Lower lobe of right lung (tissue), 2 donors: ENCODE data around the gene FBXO10. TPM values are rescaled to one million over a fixed set of nuclear protein-coding genes. Genes with fewer than 3 reads are reported as not detected.

Experiments
- ATAC-seq, 2 donors: fragments of 200-7000 bp; cut with Tn5 transposase; one replicate each; pipeline ENCODE4 v1.9.1; 2020 to 2022; ENCODE audit warnings: mild to moderate bottlenecking in 2 of 2, moderate library complexity in 2 of 2
- DNase-seq: peaks from one replicate; pipeline ENCODE4 v3.0.0-alpha.2; 2020
- H3K27ac ChIP-seq: fragments of 200-600 bp; one replicate; pipeline ENCODE4 v1.8.0; 2022
- H3K27me3 ChIP-seq: fragments of 200-600 bp; one replicate; pipeline ENCODE4 v1.8.0; 2022; ENCODE audit warnings: low read depth
- H3K36me3 ChIP-seq: fragments of 200-600 bp; one replicate; pipeline ENCODE4 v1.8.0; 2022; ENCODE audit warnings: mild to moderate bottlenecking
- H3K4me1 ChIP-seq: fragments of 200-600 bp; one replicate; pipeline ENCODE4 v1.8.0; 2022
- H3K4me3 ChIP-seq: fragments of 200-600 bp; one replicate; pipeline ENCODE4 v1.8.0; 2022; ENCODE audit warnings: mild to moderate bottlenecking
- H3K9me3 ChIP-seq: fragments of 200-600 bp; one replicate; pipeline ENCODE4 v1.8.0; 2022
- CTCF ChIP-seq: fragments of 200-600 bp; IDR thresholded peaks from one replicate; pipeline ENCODE4 v1.8.0; 2022; ENCODE audit warnings: antibody characterized with exemption, mild to moderate bottlenecking
- intact Hi-C: fragments of 100-400 bp; cut with DNase I; formaldehyde crosslinking; loops from one replicate; pipeline ENCODE4 v1.11.0; 2022
- total RNA-seq: library from RNA; stranded (reverse); fragmentation: NEBNext Ultra II Directional; extraction: Animal tissue kit (Norgen Biotek cat#: 25700); gene quantifications from one replicate; pipeline ENCODE4 v1.2.1, GENCODE V29; 2021
- donor health status: DM: no; HTN: yes; CAD: no; lungs with severe emphysema.

Gene FBXO10
- total RNA-seq, 1 donor from 2014 or later = 10.2 TPM

- intact Hi-C loops = no loop called here
- H3K9me3 ChIP-seq = no peaks in the 10 kb centered on the region
- TF ChIP-seq CTCF = no peak
- H3K4me3 ChIP-seq = no peak overlapping the region
- ATAC-seq = no peak
- DNase-seq = no peak
- H3K36me3 ChIP-seq = no peaks in the 10 kb centered on the region
- H3K4me1 ChIP-seq = no peaks in the 10 kb centered on the region
- H3K27ac ChIP-seq = no peak overlapping the region
- no peaks in the 10 kb centered on the region for H3K27me3 ChIP-seq
These were observed 46.3 kb upstream of the FBXO10 start for GRCh38 chr9:37622462-37622861.

- intact Hi-C loops = no loop called here
- Histone ChIP-seq H3K27me3 (no peaks in the 10 kb centered on the region), H3K9me3 (no peaks in the 10 kb centered on the region), H3K27ac (no peak overlapping the region), H3K36me3 (no peaks in the 10 kb centered on the region), H3K4me1 (no peaks in the 10 kb centered on the region), H3K4me3 (no peak overlapping the region)
- ATAC-seq = no peak
- no peak for TF ChIP-seq CTCF
- DNase-seq = no peak
These were observed 45.3 kb upstream of the FBXO10 start for GRCh38 chr9:37621273-37622121.

- Histone ChIP-seq H3K4me1 (no peaks in the 10 kb centered on the region), H3K4me3 (no peak overlapping the region), H3K36me3 (no peaks in the 10 kb centered on the region), H3K27ac (no peak overlapping the region), H3K27me3 (no peaks in the 10 kb centered on the region), H3K9me3 (no peaks in the 10 kb centered on the region)
- intact Hi-C loops = no loop called here
- DNase-seq (no peak), ATAC-seq (no peak)
- TF ChIP-seq CTCF = no peak
These were observed 44.2 kb upstream of the FBXO10 start for GRCh38 chr9:37620396-37620795.

- intact Hi-C loops = no loop called here
- H3K36me3 ChIP-seq = no peaks in the 10 kb centered on the region
- H3K27ac ChIP-seq = no peak overlapping the region
- no peak for TF ChIP-seq CTCF
- ATAC-seq = no peak
- no peak for DNase-seq
- H3K4me3 ChIP-seq = no peak overlapping the region
- H3K4me1 ChIP-seq = no peaks in the 10 kb centered on the region
- no peaks in the 10 kb centered on the region for H3K27me3 ChIP-seq
- no peaks in the 10 kb centered on the region for H3K9me3 ChIP-seq
These were observed 43.6 kb upstream of the FBXO10 start for GRCh38 chr9:37619806-37620205.

- ATAC-seq (no peak), DNase-seq (no peak)
- intact Hi-C loops = no loop called here
- Histone ChIP-seq H3K4me1 (no peaks in the 10 kb centered on the region), H3K9me3 (no peaks in the 10 kb centered on the region), H3K4me3 (no peak overlapping the region), H3K27ac (no peak overlapping the region), H3K36me3 (no peaks in the 10 kb centered on the region), H3K27me3 (no peaks in the 10 kb centered on the region)
- no peak for TF ChIP-seq CTCF
These were observed 42.6 kb upstream of the FBXO10 start for GRCh38 chr9:37618817-37619216.
